GM12865 (cell line): ENCODE results near the gene HSD17B13.

Source experiments
- DNase-seq: peaks from one replicate; pipeline ENCODE4 v3.0.0; 2010; ENCODE audit warnings: low read depth
- H3K4me3 ChIP-seq: 2 replicates; pipeline ENCODE4 v1.5.1; 2011; ENCODE audit warnings: mild to moderate bottlenecking, low read depth, low read length, control low read depth
- CTCF ChIP-seq: IDR thresholded peaks from 2 replicates; pipeline ENCODE4 v1.5.1; 2011; ENCODE audit warnings: low read length, control low read depth, low read depth, inconsistent platforms; ENCODE audit not compliant: insufficient read depth; ENCODE audit errors: missing control alignments

HSD17B13 gene

GRCh38 chr4:87268411-87268810 lies 54.3 kb downstream of the HSD17B13 start:
- no peak overlapping the region for H3K4me3 ChIP-seq
- no peak for DNase-seq
- TF ChIP-seq CTCF: no peak

DNA sequence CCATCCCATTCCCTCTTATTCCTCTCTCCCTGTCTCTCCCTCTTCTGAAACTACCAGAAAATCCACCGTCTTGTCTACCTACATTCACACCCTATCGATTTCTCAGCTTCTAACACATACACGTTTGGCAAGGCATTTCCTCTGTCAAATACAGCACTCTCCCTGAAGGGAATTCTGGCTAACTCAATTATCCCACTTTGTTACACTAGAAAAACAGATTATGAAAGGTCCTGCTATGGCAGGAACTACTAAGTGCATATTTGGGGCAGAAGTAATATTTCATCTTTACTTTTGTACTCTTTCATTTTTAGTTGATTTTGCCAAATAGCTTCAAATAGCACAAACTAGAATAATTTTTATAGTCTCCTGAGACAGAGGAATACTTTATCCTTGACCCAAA lies 55.7 kb downstream of the HSD17B13 start:
- no peak overlapping the region for H3K4me3 ChIP-seq
- TF ChIP-seq CTCF: no peak
- DNase-seq: no peak

- H3K4me3 ChIP-seq: no peak overlapping the region
- no peak for TF ChIP-seq CTCF
- no peak for DNase-seq
Measured at GRCh38 chr4:87262886-87263285, 59.8 kb downstream of the HSD17B13 start.

GRCh38 chr4:87260477-87260876 lies 62.2 kb downstream of the HSD17B13 start:
- TF ChIP-seq CTCF: no peak
- DNase-seq: no peak
- H3K4me3 ChIP-seq: no peak overlapping the region

GRCh38 chr4:87258677-87259076 lies 64.0 kb downstream of the HSD17B13 start:
- TF ChIP-seq CTCF: no peak
- DNase-seq: no peak
- no peak overlapping the region for H3K4me3 ChIP-seq

GRCh38 chr4:87257523-87257922 lies 65.2 kb downstream of the HSD17B13 start:
- no peak for TF ChIP-seq CTCF
- no peak for DNase-seq
- no peak overlapping the region for H3K4me3 ChIP-seq

DNA sequence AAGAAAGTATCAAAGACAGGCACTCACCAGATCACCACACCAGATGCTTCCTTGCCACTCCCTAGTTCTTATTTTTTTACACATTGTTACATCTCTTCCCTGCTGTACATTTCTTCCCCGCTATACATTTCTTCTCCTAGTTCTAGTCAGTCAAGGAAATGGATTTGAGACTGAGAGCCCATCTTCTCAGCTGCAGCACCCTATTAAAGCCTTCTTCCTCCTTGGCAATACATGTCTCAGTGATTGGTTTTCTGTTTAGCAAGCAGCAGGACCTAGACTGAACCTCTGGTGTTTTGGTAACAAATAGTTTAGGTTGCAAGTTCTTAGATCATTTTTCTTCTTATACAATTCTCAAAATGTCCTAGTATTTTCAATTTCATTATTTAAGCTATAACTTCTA lies 66.9 kb downstream of the HSD17B13 start:
- no peak for DNase-seq
- no peak for TF ChIP-seq CTCF

More for the DNA sequence above, 66.9 kb downstream of the HSD17B13 start:
- no peak overlapping the region for H3K4me3 ChIP-seq
